IPS-18a (cell line): Measurements from ENCODE around the gene KREMEN1.

Experiments used
- H3K27ac ChIP-seq: one replicate; pipeline ENCODE4 v1.5.1; 2013; ENCODE audit warnings: low read length
- H3K27me3 ChIP-seq: one replicate; pipeline ENCODE4 v1.6.1; 2013; ENCODE audit warnings: mild to moderate bottlenecking, low read length; ENCODE audit not compliant: control insufficient read depth, insufficient read depth
- H3K36me3 ChIP-seq: one replicate; pipeline ENCODE4 v1.6.1; 2013; ENCODE audit warnings: low read depth, low read length; ENCODE audit not compliant: control insufficient read depth
- H3K4me1 ChIP-seq: one replicate; pipeline ENCODE4 v1.6.1; 2013; ENCODE audit warnings: low read depth, low read length; ENCODE audit not compliant: control insufficient read depth
- H3K4me3 ChIP-seq: one replicate; pipeline ENCODE4 v1.5.1; 2013; ENCODE audit warnings: low read length
- H3K9ac ChIP-seq: one replicate; pipeline ENCODE4 v1.6.1; 2013; ENCODE audit warnings: mild to moderate bottlenecking, low read length, moderate library complexity
- H3K9me3 ChIP-seq: one replicate; pipeline ENCODE4 v1.6.1; 2013; ENCODE audit warnings: low read depth, low read length; ENCODE audit not compliant: control insufficient read depth

Gene KREMEN1

GRCh38 chr22:29143941-29144785 lies 71.3 kb downstream of the KREMEN1 start:
- H3K27ac ChIP-seq: no peak overlapping the region
- no peaks in the 10 kb centered on the region for H3K36me3 ChIP-seq
- no peaks in the 10 kb centered on the region for H3K9me3 ChIP-seq
- no peaks in the 10 kb centered on the region for H3K27me3 ChIP-seq
- no peak overlapping the region for H3K9ac ChIP-seq
- H3K4me3 ChIP-seq: no peak overlapping the region
- H3K4me1 ChIP-seq: peaks cover 25% of the 10 kb centered on the region

DNA sequence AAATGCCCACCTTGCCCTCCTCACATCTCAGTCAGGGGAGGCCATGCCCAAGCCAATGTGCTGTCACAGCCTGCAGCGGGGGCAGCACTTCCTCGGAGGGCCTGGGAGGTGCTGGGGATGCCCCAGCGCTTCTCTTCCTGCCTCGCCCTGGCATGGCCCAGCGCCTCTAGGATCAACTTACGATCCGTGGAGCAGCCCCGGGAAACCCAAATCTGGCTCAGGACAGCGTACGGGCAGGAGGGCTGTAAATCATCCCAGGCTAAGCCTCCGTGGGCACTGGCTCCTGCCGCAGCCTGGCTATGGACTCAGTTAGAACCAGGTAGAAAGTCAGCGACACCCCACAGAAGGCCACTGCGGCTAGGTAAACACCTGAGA lies 71.9 kb downstream of the KREMEN1 start:
- no peaks in the 10 kb centered on the region for H3K27me3 ChIP-seq
- no peaks in the 10 kb centered on the region for H3K9me3 ChIP-seq
- no peak overlapping the region for H3K4me3 ChIP-seq
- H3K27ac ChIP-seq: no peak overlapping the region
- H3K9ac ChIP-seq: no peak overlapping the region
- H3K4me1 ChIP-seq: peaks cover 25% of the 10 kb centered on the region
- no peaks in the 10 kb centered on the region for H3K36me3 ChIP-seq

DNA sequence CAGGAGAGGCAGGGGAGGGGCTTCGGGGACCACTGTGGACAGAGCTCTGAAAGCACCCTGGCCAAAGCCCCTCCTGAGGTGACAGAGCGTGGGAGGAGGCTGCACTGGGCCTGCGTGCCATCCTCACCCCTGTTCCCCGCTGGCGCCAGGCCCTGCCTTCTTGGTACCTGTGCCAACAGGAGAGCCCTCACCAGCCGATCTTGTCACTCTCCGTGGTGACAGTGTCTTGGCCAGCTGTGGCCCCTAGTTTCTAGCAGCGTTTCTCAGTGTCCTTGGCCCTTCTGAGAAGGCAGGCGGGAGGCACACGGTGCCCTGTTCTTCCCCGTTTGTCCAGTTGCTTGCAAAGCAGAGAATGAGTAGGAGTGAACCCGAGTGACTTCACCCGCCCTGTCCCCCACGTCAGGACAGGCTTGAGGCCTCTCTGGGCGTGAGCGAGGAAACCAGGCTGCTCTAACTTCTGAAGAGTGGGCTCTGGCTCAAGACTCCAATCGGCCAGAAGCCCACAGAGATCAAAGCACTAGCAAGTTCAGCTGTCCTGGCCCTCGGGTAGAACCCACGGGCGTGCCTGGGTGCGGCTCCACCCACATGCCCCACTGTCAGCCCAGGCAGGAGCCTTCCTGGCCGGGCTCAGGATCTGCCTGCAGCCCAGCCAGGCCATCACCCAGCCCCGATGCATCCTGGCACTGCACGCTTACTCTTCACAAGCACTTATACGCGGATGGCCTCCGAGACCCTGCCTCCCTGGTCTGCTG lies 72.7 kb downstream of the KREMEN1 start:
- Histone ChIP-seq H3K4me1 (peaks cover 21% of the 10 kb centered on the region), H3K36me3 (no peaks in the 10 kb centered on the region), H3K9me3 (no peaks in the 10 kb centered on the region), H3K9ac (no peak overlapping the region), H3K27ac (no peak overlapping the region), H3K4me3 (no peak overlapping the region), H3K27me3 (no peaks in the 10 kb centered on the region)

GRCh38 chr22:29146091-29146560 lies 73.3 kb downstream of the KREMEN1 start:
- Histone ChIP-seq H3K9me3 (no peaks in the 10 kb centered on the region), H3K27me3 (no peaks in the 10 kb centered on the region), H3K4me1 (peaks cover 24% of the 10 kb centered on the region), H3K9ac (no peak overlapping the region), H3K4me3 (no peak overlapping the region), H3K27ac (no peak overlapping the region), H3K36me3 (no peaks in the 10 kb centered on the region)

DNA sequence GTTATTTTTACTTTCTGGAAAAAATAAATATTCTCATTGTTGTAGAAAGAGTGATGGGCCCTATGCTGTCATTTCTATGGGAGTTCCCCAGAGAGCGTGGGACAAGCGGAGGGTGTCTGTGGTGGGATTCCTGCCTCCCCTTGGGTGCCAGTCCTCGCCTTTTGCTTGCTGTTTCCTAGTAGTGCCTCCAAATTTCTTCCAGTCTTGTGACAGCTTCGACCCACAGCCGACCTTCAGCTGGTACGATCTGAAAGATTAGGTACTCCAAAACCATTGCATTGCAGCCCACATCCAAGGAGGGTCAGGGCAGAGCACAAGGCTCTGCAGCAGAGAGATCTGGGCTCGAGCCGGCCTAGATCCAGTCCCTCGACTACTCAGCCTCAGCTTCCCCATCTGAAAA lies 73.9 kb downstream of the KREMEN1 start:
- no peak overlapping the region for H3K4me3 ChIP-seq
- no peaks in the 10 kb centered on the region for H3K9me3 ChIP-seq
- no peaks in the 10 kb centered on the region for H3K36me3 ChIP-seq
- peaks cover 23% of the 10 kb centered on the region for H3K4me1 ChIP-seq
- no peak overlapping the region for H3K9ac ChIP-seq
- no peak overlapping the region for H3K27ac ChIP-seq
- H3K27me3 ChIP-seq: no peaks in the 10 kb centered on the region

GRCh38 chr22:29147331-29147899 lies 74.6 kb downstream of the KREMEN1 start:
- Histone ChIP-seq H3K9me3 (no peaks in the 10 kb centered on the region), H3K9ac (no peak overlapping the region), H3K36me3 (no peaks in the 10 kb centered on the region), H3K27ac (no peak overlapping the region), H3K4me1 (peaks cover 23% of the 10 kb centered on the region), H3K4me3 (no peak overlapping the region), H3K27me3 (no peaks in the 10 kb centered on the region)

DNA sequence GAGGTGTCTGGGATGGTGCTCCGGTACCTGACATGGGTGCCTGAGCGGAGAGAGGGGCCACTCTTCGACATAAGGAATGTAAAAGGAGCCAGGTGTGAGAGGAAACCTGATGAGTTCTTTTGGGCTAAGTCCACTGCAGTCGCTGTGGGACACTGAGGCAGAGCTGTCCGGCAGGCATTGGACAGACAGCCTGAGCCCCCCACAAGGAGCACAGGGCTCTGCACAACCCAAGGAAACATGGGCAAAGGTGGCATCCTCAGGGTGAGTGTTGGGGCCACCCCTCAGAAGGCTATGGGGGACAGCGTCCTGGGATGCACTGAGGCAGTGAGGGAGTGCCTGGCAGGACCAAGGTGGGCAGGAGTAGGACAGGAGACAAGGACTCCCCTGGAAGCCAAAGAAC lies 75.2 kb downstream of the KREMEN1 start:
- H3K9me3 ChIP-seq: no peaks in the 10 kb centered on the region
- H3K27me3 ChIP-seq: no peaks in the 10 kb centered on the region
- peaks cover 30% of the 10 kb centered on the region for H3K4me1 ChIP-seq
- no peak overlapping the region for H3K9ac ChIP-seq
- no peak overlapping the region for H3K4me3 ChIP-seq
- no peaks in the 10 kb centered on the region for H3K36me3 ChIP-seq
- H3K27ac ChIP-seq: no peak overlapping the region

GRCh38 chr22:29148826-29149225 lies 76.0 kb downstream of the KREMEN1 start:
- Histone ChIP-seq H3K4me1 (peaks cover 32% of the 10 kb centered on the region), H3K9me3 (no peaks in the 10 kb centered on the region)

GRCh38 chr22:29149841-29150555 lies 77.2 kb downstream of the KREMEN1 start:
- Histone ChIP-seq H3K9me3 (no peaks in the 10 kb centered on the region), H3K9ac (no peak overlapping the region), H3K27ac (no peak overlapping the region), H3K4me3 (no peak overlapping the region), H3K36me3 (no peaks in the 10 kb centered on the region), H3K4me1 (peaks cover 37% of the 10 kb centered on the region), H3K27me3 (peaks cover 4% of the 10 kb centered on the region)

More at GRCh38 chr22:29148826-29149225, 76.0 kb downstream of the KREMEN1 start:
- no peak overlapping the region for H3K4me3 ChIP-seq
- H3K36me3 ChIP-seq: no peaks in the 10 kb centered on the region
- no peak overlapping the region for H3K9ac ChIP-seq
- no peaks in the 10 kb centered on the region for H3K27me3 ChIP-seq
- no peak overlapping the region for H3K27ac ChIP-seq

DNA sequence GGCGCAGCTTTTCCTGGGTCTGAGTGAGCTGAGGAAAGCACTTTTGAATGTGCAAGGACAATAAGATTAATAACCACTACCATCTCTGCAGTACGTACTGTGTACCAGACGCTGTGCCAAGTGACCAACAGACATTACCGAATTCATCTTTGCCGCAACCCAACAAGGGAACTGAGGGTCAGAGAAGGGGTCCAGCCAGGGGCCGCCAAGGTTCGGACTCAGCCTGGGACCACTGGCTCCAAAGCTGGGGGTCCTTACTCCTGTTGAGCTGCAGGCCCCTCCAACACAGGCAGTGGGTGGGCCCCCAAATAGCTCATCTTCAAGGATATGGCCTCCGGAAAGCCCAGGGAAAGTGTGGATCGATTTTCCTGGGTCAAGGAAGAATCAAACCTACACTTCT lies 77.9 kb downstream of the KREMEN1 start:
- H3K27ac ChIP-seq: no peak overlapping the region
- no peaks in the 10 kb centered on the region for H3K36me3 ChIP-seq
- no peak overlapping the region for H3K4me3 ChIP-seq
- no peak overlapping the region for H3K9ac ChIP-seq
- H3K4me1 ChIP-seq: peaks cover 37% of the 10 kb centered on the region
- H3K27me3 ChIP-seq: peaks cover 5% of the 10 kb centered on the region
- no peaks in the 10 kb centered on the region for H3K9me3 ChIP-seq

DNA sequence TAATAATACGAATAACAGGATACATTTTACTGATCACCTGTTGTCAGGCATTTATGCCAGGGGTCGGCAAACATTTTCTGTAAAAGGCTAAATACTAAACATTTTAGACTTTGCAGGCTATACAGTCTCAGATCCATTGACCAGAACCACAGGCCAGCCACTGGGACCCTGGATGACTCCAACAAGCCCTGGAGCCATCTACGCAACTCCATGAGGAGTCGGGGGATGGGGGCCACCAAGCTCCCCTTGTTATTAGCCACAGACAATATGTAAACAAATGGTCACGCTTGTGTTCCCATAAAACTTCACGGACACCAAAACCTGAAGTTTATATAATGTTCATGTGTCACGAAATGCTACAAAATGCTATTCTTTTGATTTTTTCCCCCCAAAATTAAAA lies 78.5 kb downstream of the KREMEN1 start:
- peaks cover 5% of the 10 kb centered on the region for H3K27me3 ChIP-seq
- H3K9ac ChIP-seq: no peak overlapping the region
- no peak overlapping the region for H3K27ac ChIP-seq
- no peaks in the 10 kb centered on the region for H3K9me3 ChIP-seq
- peaks cover 32% of the 10 kb centered on the region for H3K4me1 ChIP-seq
- H3K36me3 ChIP-seq: no peaks in the 10 kb centered on the region
- H3K4me3 ChIP-seq: no peak overlapping the region
